GM19463 (cell line): ENCODE measurements around the gene DNAJB14.
A peak's percentile ranks its signal among the peaks of the same experiment; 100 is the strongest.
"Not testable (repeated sequence)": the region's sequence is repeated elsewhere in the genome, so short reads cannot be mapped to it uniquely, and the experiment has no call there.

ENCODE experiments used
- ATAC-seq: cut with Tn5 transposase; IDR thresholded peaks from one replicate; pipeline ENCODE4 v1.9.1; 2021; ENCODE audit warnings: mild to moderate bottlenecking, moderate library complexity; ENCODE audit not compliant: unreplicated experiment

Gene DNAJB14

GRCh38 chr4:99946356-99947189 lies at the start of gene DNAJB14:
DNAJB14 (minus strand) TSS chr4:99946618; CDS start chr4:99946571, 47 bp downstream.
- ATAC-seq: peak; percentile 38

- no peak for ATAC-seq
Observed at GRCh38 chr4:99991741-99992140, 45.3 kb upstream of the DNAJB14 start.

- no peak for ATAC-seq
Observed at GRCh38 chr4:99987681-99988080, 41.3 kb upstream of the DNAJB14 start.

- ATAC-seq: no peak
Observed at GRCh38 chr4:99986792-99987191, 40.4 kb upstream of the DNAJB14 start.

GRCh38 chr4:99983289-99983943 lies 37.0 kb upstream of the DNAJB14 start:
- peak; percentile 39 for ATAC-seq

- no peak for ATAC-seq
Observed at GRCh38 chr4:99979872-99980271, 33.5 kb upstream of the DNAJB14 start.

GRCh38 chr4:99971453-99972111 lies 25.2 kb upstream of the DNAJB14 start:
- ATAC-seq: no peak

- ATAC-seq: no peak
Observed at GRCh38 chr4:99968330-99968729, 21.9 kb upstream of the DNAJB14 start.

- ATAC-seq: no peak
Observed at GRCh38 chr4:99966692-99967091, 20.3 kb upstream of the DNAJB14 start.

- ATAC-seq: no peak
Observed at GRCh38 chr4:99965674-99966350, 19.4 kb upstream of the DNAJB14 start.

GRCh38 chr4:99965173-99965572 lies 18.8 kb upstream of the DNAJB14 start:
- ATAC-seq: no peak

GRCh38 chr4:99961711-99962110 lies 15.3 kb upstream of the DNAJB14 start:
- no peak for ATAC-seq

- no peak for ATAC-seq
Observed at GRCh38 chr4:99960648-99961047, 14.2 kb upstream of the DNAJB14 start.

GRCh38 chr4:99958207-99958606 lies 11.8 kb upstream of the DNAJB14 start:
- ATAC-seq: not testable (repeated sequence)

GRCh38 chr4:99950913-99951254 lies 4.5 kb upstream of the DNAJB14 start:
- ATAC-seq: no peak

- ATAC-seq: peak; percentile 57
Observed at GRCh38 chr4:99949999-99950912, 3.8 kb upstream of the DNAJB14 start, which contains the start of gene H2AZ1. H2AZ1 (minus strand) TSS chr4:99950275; CDS start chr4:99950170, 105 bp downstream.

- ATAC-seq: peak; percentile 16
Observed at GRCh38 chr4:99949034-99949998, 2.9 kb upstream of the DNAJB14 start.

GRCh38 chr4:99947608-99948007 lies 1.2 kb upstream of the DNAJB14 start:
- ATAC-seq: no peak

- ATAC-seq: no peak
Observed at GRCh38 chr4:99947190-99947578, 766 bp upstream of the DNAJB14 start.
